Peyer's patch (tissue), 4 donors: Measurements from ENCODE around the gene VGLL3.

Source experiments
- POLR2A ChIP-seq, 2 donors: fragments of 450-650 bp; IDR thresholded peaks; one replicate each; pipeline ENCODE4 v1.5.1; 2017; ENCODE audit warnings: antibody characterized with exemption in 2 of 2, mild to moderate bottlenecking in 2 of 2, moderate library complexity in 2 of 2
- TF ChIP-seq, protein P1 (sequence below), 6 experiments: fragments of 450-650 bp in 4 of 6; fragments of 200-600 bp in 2 of 6; sonication (generic) in 1 of 6; IDR thresholded peaks; one replicate each; pipeline ENCODE4 v1.5.1; 2017 to 2019; ENCODE audit warnings: antibody characterized with exemption in 6 of 6, mild to moderate bottlenecking in 3 of 6, moderate library complexity in 1 of 6

DNA sequence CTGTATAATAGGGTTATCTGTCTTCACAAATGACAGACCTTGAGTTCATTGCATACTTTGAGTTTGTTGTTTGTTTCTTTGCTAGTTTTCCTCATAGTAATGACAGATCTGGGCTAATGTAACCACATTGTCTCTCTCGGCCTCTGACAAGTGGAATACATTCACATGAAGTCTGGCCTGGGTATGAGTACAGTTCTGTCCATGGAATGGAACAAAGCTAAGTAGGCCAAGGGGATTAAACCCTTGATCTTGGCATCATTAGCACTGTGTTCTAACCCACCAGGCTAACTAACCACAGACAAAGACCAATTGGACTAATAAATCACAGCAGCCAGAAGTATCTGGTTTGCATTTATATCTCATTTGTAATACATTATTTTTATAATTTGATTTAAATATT is 7.6 kb upstream of the VGLL3 start:
- TF ChIP-seq, protein P1, sequence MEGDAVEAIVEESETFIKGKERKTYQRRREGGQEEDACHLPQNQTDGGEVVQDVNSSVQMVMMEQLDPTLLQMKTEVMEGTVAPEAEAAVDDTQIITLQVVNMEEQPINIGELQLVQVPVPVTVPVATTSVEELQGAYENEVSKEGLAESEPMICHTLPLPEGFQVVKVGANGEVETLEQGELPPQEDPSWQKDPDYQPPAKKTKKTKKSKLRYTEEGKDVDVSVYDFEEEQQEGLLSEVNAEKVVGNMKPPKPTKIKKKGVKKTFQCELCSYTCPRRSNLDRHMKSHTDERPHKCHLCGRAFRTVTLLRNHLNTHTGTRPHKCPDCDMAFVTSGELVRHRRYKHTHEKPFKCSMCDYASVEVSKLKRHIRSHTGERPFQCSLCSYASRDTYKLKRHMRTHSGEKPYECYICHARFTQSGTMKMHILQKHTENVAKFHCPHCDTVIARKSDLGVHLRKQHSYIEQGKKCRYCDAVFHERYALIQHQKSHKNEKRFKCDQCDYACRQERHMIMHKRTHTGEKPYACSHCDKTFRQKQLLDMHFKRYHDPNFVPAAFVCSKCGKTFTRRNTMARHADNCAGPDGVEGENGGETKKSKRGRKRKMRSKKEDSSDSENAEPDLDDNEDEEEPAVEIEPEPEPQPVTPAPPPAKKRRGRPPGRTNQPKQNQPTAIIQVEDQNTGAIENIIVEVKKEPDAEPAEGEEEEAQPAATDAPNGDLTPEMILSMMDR (IDR thresholded peaks at IDR 0.05) = no peak
- TF ChIP-seq POLR2A (IDR thresholded peaks at IDR 0.05) = no peak
